Choroid plexus epithelial cell (primary cell): ENCODE data around the gene MRPS27.
A peak's percentile ranks its signal among the peaks of the same experiment; 100 is the strongest.

ENCODE experiments used
- DNase-seq: peaks from one replicate; pipeline ENCODE4 v3.0.0-alpha.2; 2010; ENCODE audit warnings: low read depth
- H3K4me3 ChIP-seq: 2 replicates; pipeline ENCODE4 v1.5.1; 2011; ENCODE audit warnings: low read depth, mild to moderate bottlenecking, control low read depth, low read length, moderate library complexity
- CTCF ChIP-seq: conservative IDR thresholded peaks from 2 replicates; pipeline ENCODE4 v1.5.1; 2011; ENCODE audit warnings: low read depth, mild to moderate bottlenecking, control low read depth, inconsistent platforms, low read length, moderate library complexity

MRPS27 gene

GRCh38 chr5:72194846-72195245 is 125.2 kb downstream of the MRPS27 start:
- TF ChIP-seq CTCF = no peak
- DNase-seq = peak; percentile 50

GRCh38 chr5:72191404-72191803 is 128.6 kb downstream of the MRPS27 start:
- H3K4me3 ChIP-seq = no peak overlapping the region
- no peak for TF ChIP-seq CTCF
- no peak for DNase-seq

More at GRCh38 chr5:72194846-72195245, 125.2 kb downstream of the MRPS27 start:
- H3K4me3 ChIP-seq = no peak overlapping the region

- TF ChIP-seq CTCF = no peak
- no peak for DNase-seq
- no peak overlapping the region for H3K4me3 ChIP-seq
Measured at GRCh38 chr5:72189146-72189545, 130.9 kb downstream of the MRPS27 start.

GRCh38 chr5:72188166-72188565 is 131.9 kb downstream of the MRPS27 start:
- no peak for DNase-seq
- no peak for TF ChIP-seq CTCF
- H3K4me3 ChIP-seq = no peak overlapping the region

- no peak for TF ChIP-seq CTCF
- no peak overlapping the region for H3K4me3 ChIP-seq
- DNase-seq = no peak
Measured at GRCh38 chr5:72187388-72188075, 132.5 kb downstream of the MRPS27 start.

GRCh38 chr5:72185496-72186329 is 134.3 kb downstream of the MRPS27 start:
- TF ChIP-seq CTCF = no peak
- peak; percentile 68 for DNase-seq
- H3K4me3 ChIP-seq = no peak overlapping the region
